ENCODE results near the gene NXT2.

DNA sequence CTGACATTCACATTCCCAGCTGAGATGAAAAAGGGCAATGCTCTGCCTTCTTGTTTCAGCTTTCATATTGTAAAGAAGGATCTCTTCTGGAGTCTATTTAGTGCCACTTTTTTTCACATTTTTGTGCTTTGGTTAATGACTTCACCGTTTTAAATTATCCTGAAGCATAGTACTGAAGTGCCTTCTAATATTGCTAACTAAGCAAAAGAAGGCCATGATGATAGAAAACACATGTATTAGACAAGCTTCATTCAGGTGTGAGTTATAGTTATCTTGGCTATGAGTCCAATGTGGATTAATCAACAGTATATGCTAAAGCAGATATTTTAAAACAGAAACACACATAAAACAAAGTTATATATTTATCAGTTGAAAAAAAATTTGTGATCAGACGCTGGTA lies 40.4 kb downstream of the NXT2 start:
- TF ChIP-seq, protein P1, sequence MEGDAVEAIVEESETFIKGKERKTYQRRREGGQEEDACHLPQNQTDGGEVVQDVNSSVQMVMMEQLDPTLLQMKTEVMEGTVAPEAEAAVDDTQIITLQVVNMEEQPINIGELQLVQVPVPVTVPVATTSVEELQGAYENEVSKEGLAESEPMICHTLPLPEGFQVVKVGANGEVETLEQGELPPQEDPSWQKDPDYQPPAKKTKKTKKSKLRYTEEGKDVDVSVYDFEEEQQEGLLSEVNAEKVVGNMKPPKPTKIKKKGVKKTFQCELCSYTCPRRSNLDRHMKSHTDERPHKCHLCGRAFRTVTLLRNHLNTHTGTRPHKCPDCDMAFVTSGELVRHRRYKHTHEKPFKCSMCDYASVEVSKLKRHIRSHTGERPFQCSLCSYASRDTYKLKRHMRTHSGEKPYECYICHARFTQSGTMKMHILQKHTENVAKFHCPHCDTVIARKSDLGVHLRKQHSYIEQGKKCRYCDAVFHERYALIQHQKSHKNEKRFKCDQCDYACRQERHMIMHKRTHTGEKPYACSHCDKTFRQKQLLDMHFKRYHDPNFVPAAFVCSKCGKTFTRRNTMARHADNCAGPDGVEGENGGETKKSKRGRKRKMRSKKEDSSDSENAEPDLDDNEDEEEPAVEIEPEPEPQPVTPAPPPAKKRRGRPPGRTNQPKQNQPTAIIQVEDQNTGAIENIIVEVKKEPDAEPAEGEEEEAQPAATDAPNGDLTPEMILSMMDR (conservative IDR thresholded peaks at IDR 0.05): no peak
- TF ChIP-seq ZFX (IDR thresholded peaks at IDR 0.05): no peak

Measured in C4-2B (cell line).